Smooth muscle cell (in vitro differentiated cells): Measurements from ENCODE around the gene NPW. TPM values are rescaled to one million over a fixed set of nuclear protein-coding genes. Genes with fewer than 3 reads are reported as not detected.
A peak's percentile ranks its signal among the peaks of the same experiment; 100 is the strongest.

Experiments used
- DNase-seq: peaks from one replicate; lab custom pipeline; 2025; ENCODE audit not compliant: unreplicated experiment; lab: John Stamatoyannopoulos, UW
- H2AFZ ChIP-seq: fragments of 200-600 bp; sonication (generic); 2 replicates; pipeline ENCODE4 v1.6.0; 2016; ENCODE audit warnings: antibody characterized with exemption, low read depth, mild to moderate bottlenecking
- H3F3A ChIP-seq: fragments of 200-600 bp; sonication (generic); 2 replicates; pipeline ENCODE4 v1.6.0; 2017; ENCODE audit warnings: antibody characterized with exemption, low read depth
- H3K27ac ChIP-seq: fragments of 200-600 bp; sonication (generic); 2 replicates; pipeline ENCODE4 v1.5.1; 2016; ENCODE audit warnings: low read depth, mild to moderate bottlenecking
- H3K27me3 ChIP-seq: fragments of 200-600 bp; sonication (generic); 2 replicates; pipeline ENCODE4 v1.6.1; 2016; ENCODE audit warnings: low read depth, mild to moderate bottlenecking
- H3K36me3 ChIP-seq: fragments of 200-600 bp; sonication (generic); 2 replicates; pipeline ENCODE4 v1.5.1; 2016; ENCODE audit warnings: low read depth
- H3K4me1 ChIP-seq: fragments of 200-600 bp; sonication (generic); 2 replicates; pipeline ENCODE4 v1.5.1; 2016; ENCODE audit warnings: low read depth
- H3K4me2 ChIP-seq: fragments of 200-600 bp; sonication (generic); 2 replicates; pipeline ENCODE4 v1.6.0; 2016; ENCODE audit warnings: mild to moderate bottlenecking
- H3K4me3 ChIP-seq: fragments of 200-600 bp; sonication (generic); 2 replicates; pipeline ENCODE4 v1.5.1; 2016; ENCODE audit warnings: mild to moderate bottlenecking
- H3K79me2 ChIP-seq: fragments of 200-600 bp; sonication (generic); 2 replicates; pipeline ENCODE4 v1.6.0; 2016; ENCODE audit warnings: low read depth, mild to moderate bottlenecking
- H3K9ac ChIP-seq: fragments of 200-600 bp; sonication (generic); 2 replicates; pipeline ENCODE4 v1.6.0; 2016; ENCODE audit warnings: low read depth
- H3K9me3 ChIP-seq: fragments of 200-600 bp; sonication (generic); replicated peaks from 2 replicates; pipeline ENCODE4 v1.5.1; 2016; ENCODE audit warnings: low read depth
- H4K20me1 ChIP-seq: fragments of 200-600 bp; sonication (generic); 2 replicates; pipeline ENCODE4 v1.6.0; 2016; ENCODE audit warnings: low read depth
- WGBS: methylation state at CpG from one replicate; pipeline ENCODE4 v1.1.7; 2016; ENCODE audit warnings: low lambda C conversion rate; 5-methylcytosine and 5-hydroxymethylcytosine counted together
- polyA plus RNA-seq: library from polyadenylated mRNA; unstranded; fragments of >200 nt; fragmentation: Nextera tagmentation; extraction: Ambion mirVana; gene quantifications from 2 replicates; pipeline ENCODE4 v1.2.1, GENCODE V29; 2016
- total RNA-seq: library from RNA; depleted of rRNA; stranded (reverse); fragments of >200 nt; gene quantifications from 2 replicates; pipeline ENCODE4 v1.2.3, GENCODE V29; 2014
- TF ChIP-seq, protein P1 (sequence below): fragments of 200-600 bp; sonication (generic); IDR thresholded peaks from 2 replicates; pipeline ENCODE4 v1.5.1; 2017; ENCODE audit warnings: borderline replicate concordance, mild to moderate bottlenecking, antibody characterized with exemption; ENCODE audit not compliant: insufficient read depth, poor library complexity, severe bottlenecking

Gene NPW
- total and polyA plus RNA-seq, 2 experiments from 2014 or later = 13.1 to 185 TPM

DNA sequence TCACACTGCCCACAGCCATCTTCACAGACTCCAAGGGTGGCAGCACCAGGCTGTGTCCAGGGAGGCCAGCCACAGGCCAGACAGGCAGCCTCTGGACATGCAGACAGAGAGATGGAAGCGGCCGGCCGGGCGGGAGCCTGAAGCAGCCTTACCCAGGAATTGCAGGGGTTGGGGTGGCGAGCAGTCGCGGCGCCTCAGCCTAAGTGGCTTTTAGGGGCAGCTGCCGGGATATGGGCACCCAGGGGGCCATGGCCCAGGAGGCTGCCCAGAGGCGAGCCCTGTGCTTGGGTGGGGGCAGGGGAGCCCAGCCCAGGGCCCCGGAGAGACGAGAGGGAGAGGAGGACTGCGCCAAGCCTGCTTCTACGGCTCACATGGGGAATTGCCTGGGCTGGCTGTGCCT lies 5.7 kb downstream of the NPW start:
- Histone ChIP-seq H3K4me2 (no peak overlapping the region), H3F3A (no peaks in the 10 kb centered on the region), H3K4me1 (peaks cover 18% of the 10 kb centered on the region), H3K4me3 (no peak overlapping the region), H3K36me3 (no peaks in the 10 kb centered on the region), H2AFZ (no peak overlapping the region), H3K27me3 (no peaks in the 10 kb centered on the region), H3K9me3 (no peaks in the 10 kb centered on the region), H3K9ac (no peak overlapping the region), H3K79me2 (peaks cover 15% of the 10 kb centered on the region), H3K27ac (no peak overlapping the region), H4K20me1 (peaks cover 12% of the 10 kb centered on the region)
- TF ChIP-seq, protein P1, sequence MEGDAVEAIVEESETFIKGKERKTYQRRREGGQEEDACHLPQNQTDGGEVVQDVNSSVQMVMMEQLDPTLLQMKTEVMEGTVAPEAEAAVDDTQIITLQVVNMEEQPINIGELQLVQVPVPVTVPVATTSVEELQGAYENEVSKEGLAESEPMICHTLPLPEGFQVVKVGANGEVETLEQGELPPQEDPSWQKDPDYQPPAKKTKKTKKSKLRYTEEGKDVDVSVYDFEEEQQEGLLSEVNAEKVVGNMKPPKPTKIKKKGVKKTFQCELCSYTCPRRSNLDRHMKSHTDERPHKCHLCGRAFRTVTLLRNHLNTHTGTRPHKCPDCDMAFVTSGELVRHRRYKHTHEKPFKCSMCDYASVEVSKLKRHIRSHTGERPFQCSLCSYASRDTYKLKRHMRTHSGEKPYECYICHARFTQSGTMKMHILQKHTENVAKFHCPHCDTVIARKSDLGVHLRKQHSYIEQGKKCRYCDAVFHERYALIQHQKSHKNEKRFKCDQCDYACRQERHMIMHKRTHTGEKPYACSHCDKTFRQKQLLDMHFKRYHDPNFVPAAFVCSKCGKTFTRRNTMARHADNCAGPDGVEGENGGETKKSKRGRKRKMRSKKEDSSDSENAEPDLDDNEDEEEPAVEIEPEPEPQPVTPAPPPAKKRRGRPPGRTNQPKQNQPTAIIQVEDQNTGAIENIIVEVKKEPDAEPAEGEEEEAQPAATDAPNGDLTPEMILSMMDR = no peak
- DNase-seq = no peak
- 91% methylated on average over 14 of the region's 14 CpGs for WGBS

DNA sequence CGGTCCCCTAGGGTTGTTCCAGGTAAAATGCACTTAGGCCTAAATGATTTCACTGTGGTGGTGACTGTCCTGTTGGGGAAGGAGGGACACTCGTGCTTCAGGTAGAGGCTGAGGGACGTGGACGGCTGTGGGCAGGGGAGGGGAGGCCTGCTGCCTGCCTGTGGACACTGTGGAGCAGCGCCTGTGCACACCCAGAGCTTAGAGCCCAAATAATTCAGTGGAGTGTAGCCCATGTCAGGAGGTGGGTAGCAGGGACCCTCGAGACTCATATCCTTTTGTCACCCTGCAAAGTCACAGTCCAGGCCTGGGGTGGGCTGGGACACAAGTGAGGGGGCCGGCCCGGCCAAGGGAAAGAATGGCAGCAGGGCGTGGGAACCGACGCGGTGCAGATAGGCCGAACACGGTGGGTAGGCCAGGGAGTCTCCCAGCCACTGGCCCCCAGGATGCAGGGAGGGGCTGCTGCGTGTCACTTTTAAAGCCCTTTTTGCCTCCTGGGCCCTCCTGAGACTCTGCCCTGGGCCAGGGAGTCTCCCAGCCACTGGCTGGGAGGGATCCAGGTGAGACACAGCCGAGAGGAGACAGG lies 6.4 kb downstream of the NPW start:
- TF ChIP-seq, protein P1 = no peak
- no peaks in the 10 kb centered on the region for H3K27me3 ChIP-seq
- DNase-seq = no peak
- H3K4me3 ChIP-seq = no peak overlapping the region
- H3K27ac ChIP-seq = no peak overlapping the region
- peaks cover 13% of the 10 kb centered on the region for H3K4me1 ChIP-seq
- peaks cover 15% of the 10 kb centered on the region for H3K79me2 ChIP-seq
- H2AFZ ChIP-seq = no peak overlapping the region
- 85% methylated on average over 16 of the region's 16 CpGs for WGBS
- peak overlapping the region; percentile 83 for H3K4me2 ChIP-seq
- no peaks in the 10 kb centered on the region for H3K36me3 ChIP-seq
- H3F3A ChIP-seq = no peaks in the 10 kb centered on the region
- no peaks in the 10 kb centered on the region for H3K9me3 ChIP-seq
- peaks cover 12% of the 10 kb centered on the region for H4K20me1 ChIP-seq
- no peak overlapping the region for H3K9ac ChIP-seq

DNA sequence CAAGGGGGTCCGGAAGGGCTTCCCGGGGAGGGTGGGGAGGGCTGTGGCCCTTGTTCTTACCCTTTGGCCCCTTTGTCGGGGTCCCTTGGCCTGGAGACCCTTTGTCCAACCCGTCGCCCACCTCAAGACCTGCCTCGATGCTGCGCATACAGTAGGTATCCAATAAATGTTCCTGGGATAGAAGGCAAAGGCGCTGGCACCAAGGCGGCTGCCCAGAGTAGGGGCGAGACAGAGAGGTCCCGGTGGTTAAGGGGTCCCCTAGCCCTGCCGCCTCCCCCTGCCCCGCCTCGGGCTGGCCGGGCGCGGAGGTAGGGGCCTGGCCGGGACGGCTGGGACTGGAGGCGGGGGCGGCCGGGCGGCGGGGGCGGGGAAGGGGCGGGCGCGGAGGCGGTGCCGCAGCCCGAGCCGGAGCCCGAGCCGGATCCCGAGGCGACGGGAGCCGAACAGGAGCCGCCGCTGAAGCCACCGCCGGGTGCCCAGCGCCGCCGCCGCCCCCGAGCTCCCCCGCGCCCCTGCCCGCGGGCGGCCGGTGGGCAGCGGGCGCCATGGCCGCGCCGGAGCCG lies 7.0 kb downstream of the NPW start, which contains the start of gene NHERF2:
NHERF2 (plus strand) TSS at position 442 of the 563 bp plus-strand sequence; CDS start at position 546, 104 bp downstream.
- no peak within 1 kb of the TSS for H2AFZ ChIP-seq
- peaks cover 12% of the 10 kb centered on the region for H4K20me1 ChIP-seq
- peak within 1 kb of the TSS; percentile 45 for H3K27ac ChIP-seq
- no peaks in the 10 kb centered on the region for H3K27me3 ChIP-seq
- no peak for DNase-seq
- H3K9ac ChIP-seq = peak within 1 kb of the TSS; percentile 43
- TF ChIP-seq, protein P1 = no peak
- peak within 1 kb of the TSS; percentile 98 for H3K4me2 ChIP-seq
- H3F3A ChIP-seq = no peaks in the 10 kb centered on the region
- no peaks in the 10 kb centered on the region for H3K36me3 ChIP-seq
- no peaks in the 10 kb centered on the region for H3K9me3 ChIP-seq
- WGBS = 55% methylated on average over 11 of the region's 59 CpGs
- peaks cover 15% of the 10 kb centered on the region for H3K79me2 ChIP-seq
- peak within 1 kb of the TSS; percentile 78 for H3K4me3 ChIP-seq
- H3K4me1 ChIP-seq = peaks cover 13% of the 10 kb centered on the region
